ENCODE measurements around the gene OR5K2.

- TF ChIP-seq CTCF (IDR thresholded peaks at IDR 0.05) (no peak), POLR2A (IDR thresholded peaks at IDR 0.05) (no peak)
Observed at GRCh38 chr3:98482717-98483482, 14.6 kb upstream of the OR5K2 start.
